Activated CD4-positive, CD25-positive, alpha-beta regulatory T cell (primary cell): ENCODE measurements around the gene TSPY10.
A peak's percentile ranks its signal among the peaks of the same experiment; 100 is the strongest.
"Not testable (repeated sequence)": the region's sequence is repeated elsewhere in the genome, so short reads cannot be mapped to it uniquely, and the experiment has no call there.

Experiments
- DNase-seq, 4 experiments: peaks; one replicate each; lab custom pipeline; 2025; lab: John Stamatoyannopoulos, UW

TSPY10 gene

GRCh38 chrY:9527580-9527979 lies at the start of gene TSPY10:
Gene TSPY10, plus strand, starts transcription at chrY:9527880. Its CDS starts 46 bp downstream, at chrY:9527926.
- DNase-seq = not testable (repeated sequence)

- DNase-seq = not testable (repeated sequence)
Measured at GRCh38 chrY:9486967-9487366, 40.7 kb upstream of the TSPY10 start, which contains the start of gene TSPY9. Gene TSPY9, plus strand, starts transcription at chrY:9487267. Its CDS starts 46 bp downstream, at chrY:9487313.

- not testable (repeated sequence) for DNase-seq
Measured at GRCh38 chrY:9504396-9504795, 23.3 kb upstream of the TSPY10 start.

GRCh38 chrY:9516287-9516686 lies 11.4 kb upstream of the TSPY10 start:
- peak in 1 of 4 experiments; percentile 0 for DNase-seq
